HG02623 (cell line): ENCODE results near the gene GTSE1.
A peak's percentile ranks its signal among the peaks of the same experiment; 100 is the strongest.

ENCODE experiments used
- ATAC-seq: cut with Tn5 transposase; IDR thresholded peaks from one replicate; pipeline ENCODE4 v1.9.1; 2021; ENCODE audit warnings: moderate library complexity; ENCODE audit not compliant: unreplicated experiment

GTSE1 gene

GRCh38 chr22:46273432-46274148 lies 23.1 kb upstream of the GTSE1 start:
- ATAC-seq: no peak

GRCh38 chr22:46274381-46274780 lies 22.3 kb upstream of the GTSE1 start:
- ATAC-seq: no peak

GRCh38 chr22:46275455-46276122 lies 21.1 kb upstream of the GTSE1 start:
- no peak for ATAC-seq

GRCh38 chr22:46276563-46276962 lies 20.1 kb upstream of the GTSE1 start:
- ATAC-seq: no peak

GRCh38 chr22:46278656-46279645 lies 17.7 kb upstream of the GTSE1 start:
- ATAC-seq: no peak

GRCh38 chr22:46280063-46280817 lies 16.4 kb upstream of the GTSE1 start:
- no peak for ATAC-seq

- ATAC-seq: no peak
These were observed 15.6 kb upstream of the GTSE1 start for GRCh38 chr22:46280999-46281623.

GRCh38 chr22:46281866-46282678 lies 14.6 kb upstream of the GTSE1 start:
- ATAC-seq: no peak

GRCh38 chr22:46286006-46286405 lies 10.7 kb upstream of the GTSE1 start:
- no peak for ATAC-seq

GRCh38 chr22:46286941-46287872 lies 9.5 kb upstream of the GTSE1 start:
- no peak for ATAC-seq

- ATAC-seq: peak; percentile 61
These were observed 8.6 kb upstream of the GTSE1 start for GRCh38 chr22:46287873-46288751.

GRCh38 chr22:46288846-46289243 lies 7.8 kb upstream of the GTSE1 start:
- no peak for ATAC-seq

- no peak for ATAC-seq
These were observed 7.3 kb upstream of the GTSE1 start for GRCh38 chr22:46289244-46289891.

- ATAC-seq: no peak
These were observed 6.4 kb upstream of the GTSE1 start for GRCh38 chr22:46290121-46290842.

- no peak for ATAC-seq
These were observed 5.6 kb upstream of the GTSE1 start for GRCh38 chr22:46290843-46291785.
